GM12878 (cell line): ENCODE data around the gene PPP1R1B. TPM values are rescaled to one million over a fixed set of nuclear protein-coding genes. Genes with fewer than 3 reads are reported as not detected.
A peak's percentile ranks its signal among the peaks of the same experiment; 100 is the strongest.

Experiments
- ATAC-seq: fragments of 200-7000 bp; cut with Tn5 transposase; 3 replicates; pipeline ENCODE4 v1.9.1; 2020; ENCODE audit warnings: mild to moderate bottlenecking, moderate library complexity
- BruUV-seq: library from RNA; stranded (reverse); fragments of 400-500 nt; replicated peaks from 2 replicates; lab custom pipeline; 2021; lab: Mats Ljungman, UMichigan
- CTCF ChIA-PET: fragments of 300-600 bp; sonication (Branson Sonifier 250); formaldehyde crosslinking; extraction: SDS; loops from one replicate; lab custom pipeline; 2021; ENCODE audit warnings: inconsistent platforms; lab: Yijun Ruan, JAX
- POLR2A ChIA-PET: fragments of 350-600 bp; formaldehyde crosslinking; extraction: SDS; loops from one replicate; lab custom pipeline; 2021; ENCODE audit warnings: inconsistent platforms; lab: Charles Lee
- RAD21 ChIA-PET: fragments of 300-600 bp; sonication (Branson Sonifier 250); formaldehyde crosslinking; loops from one replicate; lab custom pipeline; 2023; ENCODE audit warnings: antibody characterized with exemption; ENCODE audit not compliant: unreplicated experiment; lab: Charles Lee
- SMC1A ChIA-PET: fragments of 300-600 bp; sonication (Branson Sonifier 250); formaldehyde crosslinking; loops from one replicate; lab custom pipeline; 2023; ENCODE audit not compliant: unreplicated experiment, uncharacterized antibody; lab: Charles Lee
- DNase-seq: peaks from one replicate; pipeline ENCODE4 v3.0.0-alpha.2; 2011; ENCODE audit warnings: low read depth, low spot score
- FAIRE-seq: peaks from 3 replicates; lab custom pipeline; 2011; peaks lifted over from hg19 to GRCh38; lab: Jason Lieb, UNC
- H2AFZ ChIP-seq: 2 replicates; pipeline ENCODE4 v1.6.0; 2011; ENCODE audit warnings: low read depth, low read length, control low read depth; ENCODE audit not compliant: control insufficient read depth
- H3K27ac ChIP-seq: 2 replicates; pipeline ENCODE4 v1.5.1; 2011; ENCODE audit warnings: control low read depth; ENCODE audit not compliant: control insufficient read depth, insufficient read depth
- H3K27me3 ChIP-seq, 2 experiments: replicated peaks in 1 of 2; 2 replicates each; pipeline versions ENCODE4 v1.6.0 to v1.6.1; 2011; ENCODE audit warnings: low read length in 1 of 2; ENCODE audit not compliant: control insufficient read depth in 2 of 2, insufficient read depth in 2 of 2
- H3K36me3 ChIP-seq, 2 experiments: 2 replicates each; pipeline ENCODE4 v1.5.1; 2011; ENCODE audit warnings: low read length in 1 of 2; ENCODE audit not compliant: control insufficient read depth in 2 of 2, insufficient read depth in 2 of 2
- H3K4me1 ChIP-seq: 2 replicates; pipeline ENCODE4 v1.6.1; 2011; ENCODE audit warnings: mild to moderate bottlenecking, low read length, moderate library complexity, mixed read lengths; ENCODE audit not compliant: control insufficient read depth, insufficient read depth
- H3K4me2 ChIP-seq: 2 replicates; pipeline ENCODE4 v1.6.0; 2011; ENCODE audit warnings: control low read depth; ENCODE audit not compliant: control insufficient read depth, insufficient read depth
- H3K4me3 ChIP-seq: fragments of 200-600 bp; sonication (generic); 2 replicates; pipeline ENCODE4 v1.5.1; 2016
- H3K79me2 ChIP-seq: 2 replicates; pipeline ENCODE4 v1.6.0; 2011; ENCODE audit warnings: low read length; ENCODE audit not compliant: control insufficient read depth, insufficient read depth
- H3K9ac ChIP-seq: 2 replicates; pipeline ENCODE4 v1.8.0; 2011; ENCODE audit warnings: low read length, control low read depth, mixed read lengths; ENCODE audit not compliant: control insufficient read depth, insufficient read depth
- H3K9me3 ChIP-seq: replicated peaks from 3 replicates; pipeline ENCODE4 v1.5.1; 2011; ENCODE audit warnings: mild to moderate bottlenecking, low read length; ENCODE audit not compliant: control insufficient read depth, insufficient read depth
- H4K20me1 ChIP-seq: 2 replicates; pipeline ENCODE4 v1.6.0; 2011; ENCODE audit not compliant: control insufficient read depth, insufficient read depth
- ATF3 ChIP-seq: IDR thresholded peaks from 2 replicates; pipeline ENCODE4 v1.6.1; 2011; ENCODE audit warnings: low read depth, mild to moderate bottlenecking, low read length, moderate library complexity, borderline replicate concordance; ENCODE audit errors: extremely low read depth
- BCL11A ChIP-seq: IDR thresholded peaks from 2 replicates; pipeline ENCODE4 v1.6.1; 2011; ENCODE audit warnings: low read depth, low read length
- CTCF ChIP-seq, 3 experiments: IDR thresholded peaks in 2 of 3; conservative IDR thresholded peaks in 1 of 3; 2 replicates each; pipeline ENCODE4 v1.5.1; 2011; ENCODE audit warnings: low read depth in 3 of 3, low read length in 3 of 3, mild to moderate bottlenecking in 3 of 3, control low read depth in 2 of 3, moderate library complexity in 2 of 3, inconsistent platforms in 1 of 3, mixed read lengths in 1 of 3; ENCODE audit not compliant: control insufficient read depth in 2 of 3, insufficient read depth in 1 of 3; ENCODE audit errors: extremely low read depth in 1 of 3
- EZH2 ChIP-seq: IDR thresholded peaks from 2 replicates; pipeline ENCODE4 v1.6.1; 2012; ENCODE audit warnings: low read depth, mild to moderate bottlenecking, control low read depth, inconsistent platforms, low read length, borderline replicate concordance; ENCODE audit not compliant: control insufficient read depth
- GABPA ChIP-seq: IDR thresholded peaks from 2 replicates; pipeline ENCODE4 v1.6.1; 2014; ENCODE audit warnings: antibody characterized with exemption, low read depth, mild to moderate bottlenecking, inconsistent platforms
- MAX ChIP-seq: IDR thresholded peaks from 2 replicates; pipeline ENCODE4 v1.6.1; 2012; ENCODE audit warnings: low read depth, low read length, improper control_type of control experiment
- MTA2 ChIP-seq: fragments of 450-650 bp; IDR thresholded peaks from 2 replicates; pipeline ENCODE4 v1.6.1; 2016; ENCODE audit warnings: low read depth, mild to moderate bottlenecking, moderate library complexity
- NR2C2 ChIP-seq: IDR thresholded peaks from 2 replicates; pipeline ENCODE4 v1.6.1; 2011; ENCODE audit warnings: borderline replicate concordance, low read depth; ENCODE audit not compliant: control insufficient read depth, insufficient read length
- PAX8 ChIP-seq: fragments of 450-650 bp; IDR thresholded peaks from 2 replicates; pipeline ENCODE4 v1.6.1; 2017; ENCODE audit warnings: mild to moderate bottlenecking, moderate library complexity
- RCOR1 ChIP-seq: conservative IDR thresholded peaks from 2 replicates; pipeline ENCODE4 v1.6.1; 2012; ENCODE audit warnings: low read depth, low read length, improper control_type of control experiment
- RUNX3 ChIP-seq: IDR thresholded peaks from 2 replicates; pipeline ENCODE4 v1.6.1; 2012; ENCODE audit warnings: low read length, inconsistent platforms
- SKIL ChIP-seq: fragments of 450-650 bp; IDR thresholded peaks from 2 replicates; pipeline ENCODE4 v1.6.1; 2017; ENCODE audit warnings: mild to moderate bottlenecking, low read depth, inconsistent platforms; ENCODE audit not compliant: poor library complexity, severe bottlenecking
- STAT1 ChIP-seq: fragments of 450-650 bp; conservative IDR thresholded peaks from 2 replicates; pipeline ENCODE4 v1.6.1; 2014; ENCODE audit warnings: antibody characterized with exemption, mild to moderate bottlenecking
- ZNF622 ChIP-seq: fragments of 450-650 bp; IDR thresholded peaks from 2 replicates; pipeline ENCODE4 v1.6.1; 2017; ENCODE audit warnings: mild to moderate bottlenecking, inconsistent platforms
- WGBS: methylation state at CpG from one replicate; pipeline ENCODE4 v1.1.6; 2016; ENCODE audit warnings: low lambda C conversion rate; ENCODE audit not compliant: insufficient replicate concordance, insufficient coverage; ENCODE audit errors: missing lambda C conversion rate; 5-methylcytosine and 5-hydroxymethylcytosine counted together
- in situ Hi-C: fragments of 300-500 bp; cut with MboI; formaldehyde crosslinking; loops from 9 replicates; pipeline ENCODE4 v1.14.3; 2018; ENCODE audit warnings: mixed read lengths
- intact Hi-C: fragments of 100-400 bp; cut with micrococcal nuclease; formaldehyde crosslinking; loops from one replicate; pipeline ENCODE4 v1.14.2; 2022; ENCODE audit not compliant: unreplicated experiment
- polyA plus RNA-seq, 11 experiments: library from polyadenylated mRNA; depleted of rRNA in 4 of 11; unstranded in 6 of 11; stranded (reverse) in 5 of 11; fragments of >200 nt; fragmentation: Nextera tagmentation in 4 of 11; fragmentation: Illumina TruSeq in 1 of 11; extraction: Ambion mirVana in 4 of 11; extraction: Trizol in 1 of 11; gene quantifications; 1 replicate in 1 of 11; 2 replicates in 10 of 11; pipeline versions ENCODE4 v1.2.1 to v1.2.3, GENCODE V29; 2011 to 2016; ENCODE audit warnings: inconsistent platforms in 2 of 11, missing spikeins in 2 of 11, low read depth in 1 of 11
- total RNA-seq, 4 experiments: library from RNA; depleted of rRNA in 3 of 4; stranded (reverse); fragments of >200 nt in 3 of 4; fragmentation: Illumina TruSeq in 1 of 4; extraction: Trizol in 1 of 4; gene quantifications; 2 replicates each; pipeline versions ENCODE4 v1.2.1 to v1.2.3, GENCODE V29; 2013 to 2021

PPP1R1B gene
- total and polyA plus RNA-seq, 10 of the 15 experiments (the other 5 are each of a cell fraction or from before 2014, with no cell fraction given): 0.08 TPM; not detected in 9

GRCh38 chr17:39676198-39676819 lies 49.6 kb downstream of the PPP1R1B start:
- Histone ChIP-seq H2AFZ (no peak overlapping the region; the same call in 1 of the 2 replicates), H3K4me3 (no peak overlapping the region), H3K9ac (no peak overlapping the region), H3K4me1 (peaks cover 44% of the 10 kb centered on the region), H3K36me3 (no peaks in the 10 kb centered on the region), H3K79me2 (no peaks in the 10 kb centered on the region), H4K20me1 (no peaks in the 10 kb centered on the region), H3K27ac (no peak overlapping the region), H3K27me3 (no peaks in the 10 kb centered on the region), H3K9me3 (no peaks in the 10 kb centered on the region), H3K4me2 (0 out of 2 replicates have a peak overlapping the region, but pooled peaks have one; percentile 4)
- BruUV-seq: no TSS peak
- SMC1A ChIA-PET: interaction anchor here (0.6 to 2.0 kb wide), 4 partner anchors 12 to 694 kb away, joined by 3 to 11 read pairs (median 3); partner anchors contain the start of gene PGAP3
- CTCF ChIA-PET: interaction anchor here (1.8 to 9.1 kb wide), 4 partner anchors 22 to 55 kb away, joined by 7 to 114 read pairs (median 26); partner anchors contain the start of gene MIEN1
- 26% methylated on average over 7 of the region's 7 CpGs for WGBS
- intact Hi-C loops (no loop called here), in situ Hi-C loops (no loop called here)
- POLR2A ChIA-PET: interaction anchor here (1.6 to 2.6 kb wide), 3 partner anchors 12 to 54 kb away, joined by 3 to 9 read pairs (median 6); partner anchors contain the start of genes MIEN1 and PGAP3
- RAD21 ChIA-PET: interaction anchor here (0.9 to 3.1 kb wide), 7 partner anchors 11 to 352 kb away, joined by 3 to 10 read pairs (median 6); partner anchors contain the start of genes MIEN1 and PGAP3
- peak; percentile 83 for ATAC-seq
- no peak for FAIRE-seq
- DNase-seq: peak; percentile 13
- TF ChIP-seq RUNX3: no peak
- no peak for TF ChIP-seq RCOR1
- peak; percentile 32; the same call in 1 of the 2 replicates for TF ChIP-seq MTA2
- TF ChIP-seq BCL11A: 0 out of 2 replicates have a peak, but pooled peaks have one; percentile 8
- peak; percentile 22 for TF ChIP-seq SKIL
- no peak for TF ChIP-seq EZH2
- no peak; the same call in 1 of the 2 replicates for TF ChIP-seq MAX
- no peak for TF ChIP-seq STAT1
- TF ChIP-seq GABPA: no peak
- TF ChIP-seq ZNF622: no peak
- no peak for TF ChIP-seq NR2C2
- no peak for TF ChIP-seq CTCF (IDR thresholded peaks at IDR 0.05 in 2 of 3, conservative IDR thresholded peaks at IDR 0.05 in 1 of 3; ENCODE audit: control insufficient read depth in 2 of 3, extremely low read depth in 1 of 3, insufficient read depth in 1 of 3, low read depth in 3 of 3, low read length in 3 of 3)
- TF ChIP-seq PAX8: no peak
- no peak for TF ChIP-seq ATF3
